SK-N-SH (cell line): ENCODE measurements around the gene SYT3.

Experiments used
- EP300 ChIP-seq, 2 experiments: IDR thresholded peaks; 2 replicates each; pipeline versions ENCODE4 v1.4.0 to v1.6.1; 2012; ENCODE audit warnings: borderline replicate concordance in 1 of 2, low read depth in 1 of 2, low read length in 1 of 2
- FOXM1 ChIP-seq: IDR thresholded peaks from 2 replicates; pipeline ENCODE4 v1.4.0; 2012; ENCODE audit warnings: low read depth, mild to moderate bottlenecking
- MEF2A ChIP-seq: IDR thresholded peaks from 2 replicates; pipeline ENCODE4 v1.4.0; 2012; ENCODE audit warnings: low read depth, borderline replicate concordance
- NFIC ChIP-seq: IDR thresholded peaks from 2 replicates; pipeline ENCODE4 v1.4.0; 2012; ENCODE audit warnings: borderline replicate concordance
- TF ChIP-seq, protein P1 (sequence below): IDR thresholded peaks from 2 replicates; pipeline ENCODE4 v1.4.0; 2012; ENCODE audit warnings: low read depth, borderline replicate concordance
- TF ChIP-seq, protein P2 (sequence below): fragments of 200-600 bp; sonication (generic); IDR thresholded peaks from 2 replicates; pipeline ENCODE4 v1.6.1; 2017; ENCODE audit warnings: antibody characterized with exemption, mild to moderate bottlenecking, moderate library complexity
- TF ChIP-seq, protein P3 (sequence below): fragments of 150-350 bp; IDR thresholded peaks from 2 replicates; pipeline ENCODE4 v1.6.1; 2017; ENCODE audit warnings: antibody characterized with exemption, low read length, low read depth, borderline replicate concordance

DNA sequence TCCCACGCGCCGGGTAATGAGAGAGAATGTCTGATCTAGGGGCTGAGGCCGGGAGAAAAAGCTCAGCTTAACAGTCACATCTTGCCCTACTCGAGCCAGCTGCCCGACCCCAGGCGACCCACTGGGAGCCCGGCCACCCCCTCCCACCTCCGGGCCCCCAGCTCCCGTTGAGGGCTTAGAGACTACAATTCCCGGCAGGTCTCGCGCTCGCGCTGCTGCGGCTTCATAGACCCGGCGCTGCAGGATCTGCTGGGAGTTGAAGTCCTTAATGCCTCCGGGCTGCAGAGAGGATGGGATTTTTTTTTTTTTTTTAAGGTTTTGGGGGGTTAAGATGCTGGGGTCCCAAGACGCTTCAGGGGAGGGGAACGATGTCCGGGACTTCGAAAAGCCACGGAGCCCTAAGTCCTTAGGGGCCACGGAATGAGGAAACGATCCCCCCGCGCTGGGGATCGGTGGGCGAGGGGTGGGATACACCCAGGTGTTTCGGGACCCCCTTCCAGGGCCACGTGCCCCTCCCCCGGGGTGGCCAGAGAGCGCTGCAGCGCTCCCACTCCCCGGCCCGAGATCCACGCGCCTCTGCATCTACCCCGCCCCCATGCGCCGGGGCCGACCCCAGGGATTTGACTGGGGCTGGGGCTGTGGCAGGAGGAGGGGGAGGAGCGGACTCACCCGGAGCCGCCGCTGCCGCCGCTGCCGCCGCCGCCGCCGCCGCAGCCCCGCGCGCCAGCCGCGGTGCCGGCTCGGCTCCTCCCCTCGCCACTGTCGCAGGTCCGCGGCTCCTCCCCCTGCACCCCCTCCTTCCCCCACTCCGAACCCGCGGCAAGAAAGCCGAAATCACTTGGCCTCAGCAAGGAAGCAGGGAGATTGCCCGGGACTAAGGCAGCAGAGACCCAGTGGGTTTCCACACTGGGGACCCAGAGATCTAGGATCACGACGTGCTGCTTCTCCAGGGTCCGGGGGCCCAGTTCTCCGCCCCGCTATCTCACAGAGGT lies at the start of gene SYT3:
- TF ChIP-seq, protein P1, sequence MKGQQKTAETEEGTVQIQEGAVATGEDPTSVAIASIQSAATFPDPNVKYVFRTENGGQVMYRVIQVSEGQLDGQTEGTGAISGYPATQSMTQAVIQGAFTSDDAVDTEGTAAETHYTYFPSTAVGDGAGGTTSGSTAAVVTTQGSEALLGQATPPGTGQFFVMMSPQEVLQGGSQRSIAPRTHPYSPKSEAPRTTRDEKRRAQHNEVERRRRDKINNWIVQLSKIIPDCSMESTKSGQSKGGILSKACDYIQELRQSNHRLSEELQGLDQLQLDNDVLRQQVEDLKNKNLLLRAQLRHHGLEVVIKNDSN = no peak
- 0 out of 4 replicates have a peak, but pooled peaks of 1 of the 2 experiments have one; percentile 1 for TF ChIP-seq EP300 (IDR thresholded peaks at IDR 0.05; ENCODE audit: borderline replicate concordance in 1 of 2, low read depth in 1 of 2, low read length in 1 of 2)
- TF ChIP-seq, protein P2, sequence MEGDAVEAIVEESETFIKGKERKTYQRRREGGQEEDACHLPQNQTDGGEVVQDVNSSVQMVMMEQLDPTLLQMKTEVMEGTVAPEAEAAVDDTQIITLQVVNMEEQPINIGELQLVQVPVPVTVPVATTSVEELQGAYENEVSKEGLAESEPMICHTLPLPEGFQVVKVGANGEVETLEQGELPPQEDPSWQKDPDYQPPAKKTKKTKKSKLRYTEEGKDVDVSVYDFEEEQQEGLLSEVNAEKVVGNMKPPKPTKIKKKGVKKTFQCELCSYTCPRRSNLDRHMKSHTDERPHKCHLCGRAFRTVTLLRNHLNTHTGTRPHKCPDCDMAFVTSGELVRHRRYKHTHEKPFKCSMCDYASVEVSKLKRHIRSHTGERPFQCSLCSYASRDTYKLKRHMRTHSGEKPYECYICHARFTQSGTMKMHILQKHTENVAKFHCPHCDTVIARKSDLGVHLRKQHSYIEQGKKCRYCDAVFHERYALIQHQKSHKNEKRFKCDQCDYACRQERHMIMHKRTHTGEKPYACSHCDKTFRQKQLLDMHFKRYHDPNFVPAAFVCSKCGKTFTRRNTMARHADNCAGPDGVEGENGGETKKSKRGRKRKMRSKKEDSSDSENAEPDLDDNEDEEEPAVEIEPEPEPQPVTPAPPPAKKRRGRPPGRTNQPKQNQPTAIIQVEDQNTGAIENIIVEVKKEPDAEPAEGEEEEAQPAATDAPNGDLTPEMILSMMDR = no peak
- TF ChIP-seq, protein P3, sequence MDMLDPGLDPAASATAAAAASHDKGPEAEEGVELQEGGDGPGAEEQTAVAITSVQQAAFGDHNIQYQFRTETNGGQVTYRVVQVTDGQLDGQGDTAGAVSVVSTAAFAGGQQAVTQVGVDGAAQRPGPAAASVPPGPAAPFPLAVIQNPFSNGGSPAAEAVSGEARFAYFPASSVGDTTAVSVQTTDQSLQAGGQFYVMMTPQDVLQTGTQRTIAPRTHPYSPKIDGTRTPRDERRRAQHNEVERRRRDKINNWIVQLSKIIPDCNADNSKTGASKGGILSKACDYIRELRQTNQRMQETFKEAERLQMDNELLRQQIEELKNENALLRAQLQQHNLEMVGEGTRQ = no peak
- TF ChIP-seq MEF2A = no peak
- TF ChIP-seq FOXM1 = no peak
- no peak for TF ChIP-seq NFIC
